Right lobe of liver (tissue), 4 donors: Measurements from ENCODE around the gene NKAIN2.

Experiments
- CTCF ChIP-seq, 4 donors: fragments of 200-600 bp in 3 of 4; fragments of 450-650 bp in 1 of 4; IDR thresholded peaks; one replicate each; pipeline versions ENCODE4 v1.5.1 to v1.8.0; 2016 to 2022; ENCODE audit warnings: antibody characterized with exemption in 4 of 4, mild to moderate bottlenecking in 2 of 4
- POLR2A ChIP-seq: fragments of 450-650 bp; IDR thresholded peaks from one replicate; pipeline ENCODE4 v1.6.1; 2017; ENCODE audit warnings: antibody characterized with exemption, mild to moderate bottlenecking
- donor health status: DM: no; HTN: no; CAD: no.
- donor health status: DM: no; HTN: no; CAD: no.
- donor health status: DM: no; HTN: yes; CAD: no.

- TF ChIP-seq CTCF (IDR thresholded peaks at IDR 0.05): no peak
- no peak for TF ChIP-seq POLR2A
These were observed 713.7 kb downstream of the NKAIN2 start for GRCh38 chr6:124517339-124517738.
